Aorta (tissue), 4 donors: Measurements from ENCODE around the gene OR5P2. TPM values are rescaled to one million over a fixed set of nuclear protein-coding genes. Genes with fewer than 3 reads are reported as not detected.

Experiments used
- polyA plus RNA-seq, 2 donors: library from polyadenylated mRNA; stranded (reverse); fragments of 200-250 nt; gene quantifications; one replicate each; pipeline ENCODE4 v1.2.3, GENCODE V29; 2013
- total RNA-seq, 2 donors: library from RNA; stranded (reverse); fragmentation: NEBNext Ultra II Directional; extraction: Animal tissue kit (Norgen Biotek cat#: 25700); gene quantifications; one replicate each; pipeline ENCODE4 v1.2.1, GENCODE V29; 2021
- donor health status: healthy with polysubstance abuse.
- donor health status: Bipolar disorder and iron deficiency.
- donor health status: DM: no; HTN: no; CAD: no.
- donor health status: DM: yes; HTN: yes; CAD: no.

Gene OR5P2
- total and polyA plus RNA-seq, 4 donors = not detected

Other genes starting within 250 kb of the OR5P2 start
- 10 to 100 TPM in 1 of 2 donors, 1 to 10 TPM in 1; 8.3 to 10.1 TPM for gene CYB5R2, start 123.4 kb downstream of the OR5P2 start, total RNA-seq
- gene CYB5R2, start 123.4 kb downstream of the OR5P2 start, polyA plus RNA-seq = 10 to 100 TPM; 20.0 to 27.6 TPM
- under 1 TPM in 1 of 2 donors, not detected in 1; 0.75 TPM for gene OVCH2, start 90.5 kb downstream of the OR5P2 start, total RNA-seq
- under 1 TPM in 1 of 2 donors, not detected in 1; 0.31 TPM for gene OVCH2, start 90.5 kb downstream of the OR5P2 start, polyA plus RNA-seq
- under 1 TPM in 1 of 2 donors, not detected in 1; 0.42 TPM for gene OR5P3, start 33.9 kb upstream of the OR5P2 start, total RNA-seq
- gene OR5P3, start 33.9 kb upstream of the OR5P2 start, polyA plus RNA-seq = not detected
- gene OR10A6, start 134.3 kb upstream of the OR5P2 start, total RNA-seq = not detected
- not detected for gene OR10A6, start 134.3 kb upstream of the OR5P2 start, polyA plus RNA-seq
- gene OR10A3, start 144.8 kb upstream of the OR5P2 start, total RNA-seq = not detected
- not detected for gene OR10A3, start 144.8 kb upstream of the OR5P2 start, polyA plus RNA-seq
- gene NLRP10, start 168.5 kb upstream of the OR5P2 start, total RNA-seq = not detected
- gene NLRP10, start 168.5 kb upstream of the OR5P2 start, polyA plus RNA-seq = not detected
- 100 to 1,000 TPM; 156 to 183 TPM for gene EIF3F, start 190.4 kb upstream of the OR5P2 start, total RNA-seq
- gene EIF3F, start 190.4 kb upstream of the OR5P2 start, polyA plus RNA-seq = 100 to 1,000 TPM; 258 to 486 TPM